B cell (primary cell): ENCODE results near the gene ZNF618. TPM values are rescaled to one million over a fixed set of nuclear protein-coding genes. Genes with fewer than 3 reads are reported as not detected.

Experiments used
- ATAC-seq: fragments of 200-7000 bp; cut with Tn5 transposase; one replicate; pipeline ENCODE4 v1.10.0; 2021; ENCODE audit warnings: low read depth, mild to moderate bottlenecking, moderate number of reproducible peaks, moderate library complexity
- CTCF ChIA-PET: fragments of 350-600 bp; sonication (Branson Sonifier 250); formaldehyde crosslinking; loops from one replicate; lab custom pipeline; 2021; ENCODE audit warnings: antibody characterized with exemption, inconsistent platforms; lab: Charles Lee
- POLR2A ChIA-PET: fragments of 350-600 bp; sonication (Branson Sonifier 250); formaldehyde crosslinking; loops from one replicate; lab custom pipeline; 2021; ENCODE audit warnings: antibody characterized with exemption; lab: Charles Lee
- DNase-seq: peaks from one replicate; pipeline ENCODE4 v3.0.0; 2013
- H2AFZ ChIP-seq: 2 replicates; pipeline ENCODE4 v1.6.1; 2012; ENCODE audit warnings: mild to moderate bottlenecking, low read depth, low read length; ENCODE audit not compliant: insufficient read depth, poor library complexity, severe bottlenecking
- H3K27ac ChIP-seq, 2 donors: 1 replicate in 1 of 2; 2 replicates in 1 of 2; pipeline ENCODE4 v1.5.1; 2012 to 2013; ENCODE audit warnings: low read length in 2 of 2, mild to moderate bottlenecking in 2 of 2, moderate library complexity in 1 of 2
- H3K27me3 ChIP-seq, 4 experiments: fragments of 200-600 bp in 1 of 4; sonication (generic) in 1 of 4; replicated peaks in 1 of 4; 1 replicate in 2 of 4; 2 replicates in 2 of 4; pipeline versions ENCODE4 v1.6.1 to v1.7.0; 2013 to 2016; ENCODE audit warnings: low read length in 3 of 4, mild to moderate bottlenecking in 2 of 4, mixed read lengths in 1 of 4, moderate library complexity in 1 of 4; ENCODE audit not compliant: insufficient read depth in 4 of 4, control insufficient read depth in 3 of 4; ENCODE audit errors: control extremely low read depth in 1 of 4
- H3K36me3 ChIP-seq, 2 experiments: replicated peaks in 1 of 2; 1 replicate in 1 of 2; 2 replicates in 1 of 2; pipeline versions ENCODE4 v1.6.1 to v1.7.1; 2013; ENCODE audit warnings: low read length in 1 of 2; ENCODE audit not compliant: insufficient read depth in 2 of 2, control insufficient read depth in 1 of 2; ENCODE audit errors: control extremely low read depth in 1 of 2, extremely low read depth in 1 of 2
- H3K4me1 ChIP-seq, 2 donors: fragments of 200-600 bp in 1 of 2; sonication (generic) in 1 of 2; 1 replicate in 1 of 2; 2 replicates in 1 of 2; pipeline versions ENCODE4 v1.5.1 to v1.6.1; 2013 to 2017; ENCODE audit warnings: low read length in 2 of 2; ENCODE audit not compliant: control insufficient read depth in 2 of 2, insufficient read depth in 2 of 2
- H3K4me2 ChIP-seq: replicated peaks from 2 replicates; pipeline ENCODE3; 2012; ENCODE audit warnings: mild to moderate bottlenecking, low read depth, low read length; ENCODE audit not compliant: poor library complexity, severe bottlenecking
- H3K4me3 ChIP-seq, 5 experiments: fragments of 200-600 bp in 1 of 5; sonication (generic) in 1 of 5; 1 replicate in 3 of 5; 2 replicates in 2 of 5; pipeline versions ENCODE4 v1.5.1 to v1.7.0; 2011 to 2016; ENCODE audit warnings: low read length in 4 of 5, mild to moderate bottlenecking in 4 of 5, low read depth in 2 of 5, control low read depth in 1 of 5, moderate library complexity in 1 of 5; ENCODE audit not compliant: insufficient read depth in 1 of 5; ENCODE audit errors: control extremely low read depth in 1 of 5, extremely low read depth in 1 of 5
- H3K79me2 ChIP-seq: fragments of 200-600 bp; sonication (generic); one replicate; pipeline ENCODE4 v1.6.0; 2016; ENCODE audit warnings: low read length; ENCODE audit not compliant: control insufficient read depth, insufficient read depth
- H3K9ac ChIP-seq: fragments of 200-600 bp; sonication (generic); 2 replicates; pipeline ENCODE4 v1.6.1; 2017; ENCODE audit warnings: mild to moderate bottlenecking, low read length, moderate library complexity
- H3K9me3 ChIP-seq, 3 donors: one replicate each; pipeline versions ENCODE4 v1.6.1 to v1.7.1; 2013; ENCODE audit warnings: low read length in 2 of 3; ENCODE audit not compliant: control insufficient read depth in 2 of 3, insufficient read depth in 1 of 3; ENCODE audit errors: control extremely low read depth in 1 of 3
- H4K20me1 ChIP-seq: 2 replicates; pipeline ENCODE4 v1.6.0; 2012; ENCODE audit warnings: mild to moderate bottlenecking, low read length; ENCODE audit not compliant: insufficient read depth, control insufficient read depth, poor library complexity, severe bottlenecking
- H3K27ac Mint-ChIP-seq: one replicate; pipeline ENCODE4 v1.8.0; 2021; ENCODE audit warnings: mixed read lengths
- H3K27me3 Mint-ChIP-seq: one replicate; pipeline ENCODE4 v1.8.0; 2021; ENCODE audit warnings: mixed read lengths
- H3K4me1 Mint-ChIP-seq: one replicate; pipeline ENCODE4 v1.8.0; 2021; ENCODE audit warnings: mixed read lengths
- H3K4me3 Mint-ChIP-seq: one replicate; pipeline ENCODE4 v1.8.0; 2021; ENCODE audit warnings: mixed read lengths
- H3K9me3 Mint-ChIP-seq: one replicate; pipeline ENCODE4 v1.8.0; 2022; ENCODE audit warnings: mixed read lengths; ENCODE audit not compliant: insufficient read depth
- CTCF ChIP-seq: fragments of 200-600 bp; IDR thresholded peaks from one replicate; pipeline ENCODE4 v1.8.0; 2022; ENCODE audit warnings: antibody characterized with exemption, mild to moderate bottlenecking
- EZH2 ChIP-seq: IDR thresholded peaks from 2 replicates; pipeline ENCODE4 v1.6.1; 2012; ENCODE audit warnings: borderline replicate concordance, low read depth, mild to moderate bottlenecking, moderate library complexity, low read length; ENCODE audit not compliant: insufficient read depth, poor library complexity, severe bottlenecking
- WGBS: methylation state at CpG from one replicate; pipeline ENCODE4 v1.1.5; 2013; ENCODE audit warnings: missing lambda C conversion rate; ENCODE audit not compliant: insufficient coverage; 5-methylcytosine and 5-hydroxymethylcytosine counted together
- intact Hi-C: fragments of 100-400 bp; cut with micrococcal nuclease; formaldehyde crosslinking; loops from one replicate; pipeline ENCODE4 v1.10.0; 2022
- polyA plus RNA-seq: library from polyadenylated mRNA; depleted of rRNA; stranded (reverse); fragments of >200 nt; gene quantifications from 2 replicates; pipeline ENCODE4 v1.2.3, GENCODE V29; 2012
- total RNA-seq, 2 donors: library from RNA; stranded (reverse); fragments of 120-200 nt in 1 of 2; gene quantifications; 1 replicate in 1 of 2; 2 replicates in 1 of 2; pipeline versions ENCODE4 v1.2.3 to v1.2.4, GENCODE V29; 2013 to 2022

Gene ZNF618
- total and polyA plus RNA-seq, 2 donors (not counting 1 experiment from before 2014, with no cell fraction given) = 1.4 to 2.5 TPM

- Mint-ChIP-seq H3K4me1 (no peaks in the 10 kb centered on the region), H3K27me3 (peaks cover 22% of the 10 kb centered on the region), H3K9me3 (no peaks in the 10 kb centered on the region), H3K4me3 (no peak overlapping the region), H3K27ac (no peak overlapping the region)
- Histone ChIP-seq H4K20me1 (no peaks in the 10 kb centered on the region), H3K4me3 (no peak overlapping the region), H3K27ac (no peak overlapping the region), H3K36me3 (no peaks in the 10 kb centered on the region), H2AFZ (no peak overlapping the region), H3K27me3 (peaks cover 0 to 3% (median 0%) of the 10 kb centered on the region in 4 experiments), H3K9ac (no peak overlapping the region), H3K4me1 (no peaks in the 10 kb centered on the region), H3K79me2 (no peaks in the 10 kb centered on the region), H3K9me3 (no peaks in the 10 kb centered on the region), H3K4me2 (no peak overlapping the region)
- CTCF ChIA-PET = no interaction called here
- ATAC-seq (no peak), DNase-seq (no peak)
- 95% methylated on average over 3 of the region's 8 CpGs for WGBS
- TF ChIP-seq CTCF (no peak), EZH2 (no peak)
- intact Hi-C loops = no loop called here
- POLR2A ChIA-PET = no interaction called here
These were observed 189.2 kb downstream of the ZNF618 start for GRCh38 chr9:114065304-114065703.

GRCh38 chr9:114069476-114070187 is 193.5 kb downstream of the ZNF618 start:
- H3K4me2 ChIP-seq = no peak overlapping the region
- Mint-ChIP-seq H3K27me3 (peaks cover 5% of the 10 kb centered on the region), H3K4me3 (no peak overlapping the region), H3K4me1 (no peaks in the 10 kb centered on the region), H3K9me3 (no peaks in the 10 kb centered on the region), H3K27ac (no peak overlapping the region)
- ChIA-PET POLR2A (no interaction called here), CTCF (no interaction called here)
- no peaks in the 10 kb centered on the region for H4K20me1 ChIP-seq
- H3K9ac ChIP-seq = no peak overlapping the region
- WGBS = 93% methylated on average over 6 of the region's 9 CpGs
- no peaks in the 10 kb centered on the region for H3K36me3 ChIP-seq
- no peaks in the 10 kb centered on the region for H3K79me2 ChIP-seq
- no peak overlapping the region for H2AFZ ChIP-seq
- H3K4me3 ChIP-seq = no peak overlapping the region
- no peak for ATAC-seq
- DNase-seq = no peak
- no peak overlapping the region for H3K27ac ChIP-seq
- H3K9me3 ChIP-seq = peaks cover 0 to 11% (median 0%) of the 10 kb centered on the region in 3 donors
- no peaks in the 10 kb centered on the region for H3K4me1 ChIP-seq
- TF ChIP-seq EZH2 = no peak
- TF ChIP-seq CTCF = no peak
- intact Hi-C loops = no loop called here
- no peaks in the 10 kb centered on the region for H3K27me3 ChIP-seq
